Measurements from ENCODE around the gene CFAP46.

CFAP46 gene

DNA sequence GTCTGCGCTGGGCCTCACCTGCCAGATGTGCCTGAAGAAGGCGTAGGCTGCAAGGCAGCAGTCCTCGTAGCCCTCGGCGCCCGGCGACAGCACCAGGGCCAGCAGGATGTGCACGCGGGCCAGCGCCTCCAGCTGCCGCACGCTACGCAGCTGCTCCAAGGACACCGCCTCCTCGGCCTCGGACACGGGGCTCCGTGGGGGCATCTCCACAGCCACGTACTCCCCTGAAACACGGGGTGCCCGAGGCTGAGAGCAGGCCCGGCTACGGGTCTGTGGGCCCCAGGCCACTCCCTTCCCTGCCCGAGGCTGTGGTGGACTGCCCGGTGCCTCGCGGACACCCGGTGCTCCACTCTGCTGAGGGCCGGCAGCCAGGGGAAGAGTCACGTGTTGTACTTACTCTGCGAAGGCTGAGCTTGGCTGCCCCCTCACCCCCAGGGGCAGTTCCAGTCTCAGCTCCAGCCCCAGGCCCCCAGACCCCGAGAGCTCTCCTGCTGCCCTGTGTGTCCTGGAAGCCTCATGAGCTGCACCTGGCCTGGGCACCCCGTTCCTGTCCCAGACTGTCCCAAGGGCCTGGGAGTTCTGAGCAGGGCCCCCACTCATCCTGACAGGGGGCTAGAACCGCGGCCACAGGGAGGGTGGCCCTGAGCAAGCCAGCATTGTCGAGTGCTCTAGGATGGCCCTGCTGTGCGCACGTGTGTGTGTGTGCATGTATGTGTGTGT lies 62.8 kb downstream of the CFAP46 start:
- DNase-seq (ENCODE audit: low read depth): no peak

DNA sequence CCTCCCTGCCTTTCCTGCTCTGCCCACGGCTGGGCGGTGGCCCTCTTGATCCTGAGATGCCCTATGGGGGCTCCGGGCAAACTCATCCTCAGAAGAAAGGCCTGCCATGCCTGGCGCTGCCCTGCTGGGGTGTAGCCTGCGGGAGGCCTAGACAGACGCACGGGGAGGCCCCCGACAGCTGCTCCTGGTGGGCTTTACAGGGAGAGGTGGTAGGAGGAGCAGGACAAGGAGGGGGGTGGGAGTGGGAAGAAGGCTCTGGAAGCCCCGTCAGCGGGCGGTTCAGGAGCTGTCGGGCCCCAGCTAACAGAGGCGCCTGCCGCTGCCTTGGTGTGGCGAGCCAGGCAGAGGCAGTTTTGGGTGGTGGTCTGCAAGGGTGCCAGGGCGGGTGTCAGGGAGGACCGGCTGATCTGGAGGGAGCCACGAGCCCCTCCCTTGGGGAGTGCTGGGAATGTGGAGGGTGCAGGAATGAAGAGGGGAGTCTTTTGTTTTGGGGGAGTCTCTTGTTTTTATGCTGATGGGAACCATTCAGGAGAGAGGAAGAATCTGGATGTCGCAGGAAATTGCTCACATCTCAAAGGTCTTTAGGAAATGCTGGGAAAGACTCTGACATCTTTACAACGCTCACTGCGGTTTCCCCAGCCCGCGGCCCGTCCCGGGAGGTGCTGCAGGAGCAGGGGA lies 63.5 kb downstream of the CFAP46 start:
- DNase-seq (ENCODE audit: low read depth): no peak

DNA sequence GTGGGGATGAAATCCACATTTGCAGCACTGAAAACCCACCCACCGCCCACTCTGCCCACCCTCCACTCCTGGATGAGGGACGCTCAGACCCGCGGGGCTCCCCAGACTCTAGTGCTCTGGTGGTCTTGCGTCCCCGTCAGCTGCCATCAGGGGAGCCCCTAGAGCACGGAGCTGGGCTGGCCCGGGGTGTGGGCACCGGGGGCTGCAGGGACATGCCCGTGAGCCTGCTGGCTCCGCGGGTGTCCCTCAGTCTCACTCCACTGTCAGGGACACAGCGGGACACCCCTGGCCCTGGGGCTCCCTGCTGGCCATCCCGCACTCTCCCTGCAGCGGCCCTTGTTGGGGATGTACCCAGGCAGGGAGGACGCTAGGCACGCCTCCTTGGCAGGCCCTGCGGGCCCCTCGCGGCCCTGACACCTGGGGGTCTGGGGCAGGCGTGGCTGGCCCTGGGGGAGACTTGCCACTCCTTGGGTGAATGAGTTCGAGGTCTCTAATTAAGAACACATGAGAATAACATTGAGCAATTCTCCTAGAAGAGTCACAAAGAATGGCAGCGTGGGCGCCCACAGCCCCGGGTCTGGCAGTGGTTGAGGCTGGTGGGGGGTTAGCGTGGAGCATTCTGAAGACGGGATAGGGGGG lies 64.2 kb downstream of the CFAP46 start:
- no peak for DNase-seq (ENCODE audit: low read depth)

DNA sequence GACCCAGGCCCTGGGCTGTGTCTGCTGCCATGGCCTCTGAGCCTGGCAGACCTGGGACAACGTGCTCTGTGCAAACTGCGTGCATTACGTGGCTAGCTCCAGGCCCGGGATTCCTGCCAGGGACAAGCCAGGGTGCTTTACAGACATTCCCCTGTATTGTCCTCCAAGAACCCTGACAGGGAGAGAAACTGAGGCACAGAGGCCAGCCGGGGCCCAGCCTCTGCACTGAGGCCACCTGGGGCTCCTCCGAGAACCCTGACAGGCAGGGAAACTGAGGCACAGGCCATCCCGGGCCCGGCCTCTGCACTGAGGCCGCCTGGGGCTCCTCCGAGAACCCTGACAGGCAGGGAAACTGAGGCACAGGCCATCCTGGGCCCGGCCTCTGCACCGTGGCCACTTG lies 64.9 kb downstream of the CFAP46 start:
- DNase-seq (ENCODE audit: low read depth): no peak

DNA sequence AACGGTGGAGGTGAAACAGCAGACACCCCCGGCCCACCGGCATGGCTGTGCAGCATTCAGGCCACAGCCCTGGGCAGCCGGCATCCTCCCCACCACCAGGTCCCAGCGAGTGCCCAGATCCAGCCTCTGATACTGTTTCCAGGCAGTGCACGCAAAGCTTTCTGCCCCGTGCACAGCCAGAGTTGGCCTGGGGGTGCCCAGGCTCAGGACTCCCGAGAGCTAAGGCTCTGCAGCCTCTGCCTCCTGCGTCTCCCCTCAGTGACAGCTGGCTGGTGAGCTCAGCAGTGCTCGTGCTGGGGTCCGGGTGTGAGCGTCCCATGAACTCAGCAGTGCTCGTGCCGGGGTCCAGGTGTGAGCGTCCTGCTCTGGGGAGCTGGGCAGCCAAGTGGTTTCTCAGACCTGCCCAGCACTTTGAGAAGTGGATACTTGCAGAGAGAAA lies 65.4 kb downstream of the CFAP46 start:
- DNase-seq (ENCODE audit: low read depth): no peak

DNA sequence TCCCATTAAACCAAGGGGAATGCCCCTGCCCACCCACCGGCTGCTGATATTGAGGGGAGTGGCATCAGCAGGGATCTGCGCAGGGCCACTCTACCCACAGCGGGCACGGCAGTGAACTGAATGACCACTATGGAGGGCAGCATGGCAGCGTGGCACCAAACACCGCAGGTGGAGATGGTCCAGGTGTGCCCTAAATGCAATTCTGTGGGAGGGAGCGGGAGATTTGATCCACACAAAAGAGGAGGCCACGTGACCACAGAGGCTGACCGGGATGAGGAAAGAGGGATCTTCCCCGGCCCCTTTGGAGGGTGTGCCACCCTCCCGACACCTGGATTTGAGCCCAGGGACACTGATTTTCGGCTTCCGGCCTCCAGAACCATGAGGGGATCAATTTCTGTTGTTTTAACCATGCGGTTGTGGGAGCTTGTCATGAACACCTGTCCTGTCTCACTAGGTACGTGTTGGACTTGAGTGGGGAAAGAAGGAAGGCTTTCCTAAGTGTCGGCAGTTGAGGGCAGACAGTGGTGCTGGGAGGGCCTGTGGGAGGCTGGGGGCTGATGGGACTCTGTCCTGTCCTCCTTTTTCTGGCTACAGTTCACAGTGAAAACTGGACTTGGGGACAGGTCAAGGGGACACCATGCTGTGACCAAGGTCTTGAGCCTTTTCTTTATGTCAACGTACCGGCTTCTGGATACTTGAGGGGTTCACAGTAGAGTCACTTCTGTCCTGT lies 66.1 kb downstream of the CFAP46 start:
- DNase-seq (ENCODE audit: low read depth): no peak

DNA sequence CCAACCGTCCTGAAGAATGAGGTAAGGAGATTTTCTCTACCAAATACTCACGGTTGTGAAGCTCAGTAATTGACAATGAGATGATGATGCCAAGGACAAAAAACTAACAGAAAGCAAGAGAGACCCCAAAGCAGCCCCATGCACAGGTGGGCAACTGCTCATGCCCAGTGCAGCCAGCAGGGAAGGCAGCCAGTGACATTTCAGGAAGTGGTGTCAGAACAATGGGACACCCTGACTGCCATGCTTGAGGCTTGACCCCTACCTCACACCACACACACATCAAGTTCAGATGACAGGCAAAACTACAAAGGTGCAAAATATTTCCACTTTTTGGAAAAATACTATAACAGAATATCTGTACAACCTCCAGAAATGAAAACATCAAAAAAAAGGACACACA lies 66.9 kb downstream of the CFAP46 start:
- no peak for DNase-seq (ENCODE audit: low read depth)

DNA sequence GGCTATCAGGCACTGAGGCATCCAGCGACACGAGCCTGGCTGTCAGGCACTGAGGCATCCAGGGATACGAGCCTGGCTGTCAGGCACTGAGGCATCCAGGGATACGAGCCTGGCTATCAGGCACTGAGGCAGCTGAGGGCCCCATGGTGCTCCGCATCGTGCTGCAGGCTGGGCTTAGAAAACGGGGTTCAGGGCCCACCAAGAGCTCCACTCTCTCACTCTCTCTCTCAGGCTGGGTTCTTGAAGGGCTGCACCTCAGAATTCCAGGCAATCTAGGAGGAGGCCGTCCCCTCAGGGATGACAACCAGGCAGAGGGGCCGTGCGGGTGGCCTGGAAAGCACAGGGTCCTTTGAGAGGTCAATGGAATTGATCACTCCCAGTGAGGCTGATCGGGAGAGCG lies 69.0 kb downstream of the CFAP46 start:
- no peak for DNase-seq (ENCODE audit: low read depth)

DNA sequence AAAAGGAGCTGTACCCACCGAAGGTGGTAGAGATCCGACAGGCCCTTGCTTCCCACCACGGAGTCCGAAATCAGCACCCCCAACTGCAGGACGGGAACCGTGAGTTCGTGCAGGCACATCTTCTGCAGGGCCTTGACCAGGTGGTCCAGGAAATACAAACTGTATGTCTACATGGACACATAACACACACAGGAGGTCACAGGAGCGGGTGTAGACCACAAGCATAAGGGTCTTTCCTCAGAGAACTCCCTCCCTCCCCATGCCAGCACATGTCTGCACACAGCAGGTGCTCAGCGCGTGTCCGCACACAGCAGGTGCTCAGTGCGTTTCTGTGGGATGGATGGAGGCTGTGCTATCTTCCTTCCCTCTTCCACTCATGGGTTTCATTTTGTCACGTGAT lies 69.7 kb downstream of the CFAP46 start:
- DNase-seq (ENCODE audit: low read depth): no peak

DNA sequence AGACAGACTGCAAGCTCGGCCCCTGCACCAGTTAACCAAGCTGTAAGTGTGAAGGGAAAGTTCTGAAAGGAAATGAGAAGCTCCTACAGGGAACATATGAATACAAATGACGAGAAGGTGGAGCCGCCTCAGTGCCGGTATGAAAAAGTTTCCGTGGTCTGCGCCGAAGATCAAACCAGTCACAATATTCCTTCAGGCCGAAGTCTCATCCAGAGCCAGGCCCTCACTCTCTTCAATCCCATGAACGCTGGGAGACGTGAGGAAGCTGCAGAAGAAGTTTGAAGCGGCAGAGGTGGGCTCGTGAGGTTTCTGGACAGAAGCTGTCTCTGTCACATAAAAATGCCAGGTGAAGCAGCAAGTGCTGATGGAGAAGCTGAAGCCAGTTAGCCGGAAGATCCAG lies 71.9 kb downstream of the CFAP46 start:
- DNase-seq (ENCODE audit: low read depth): no peak

DNA sequence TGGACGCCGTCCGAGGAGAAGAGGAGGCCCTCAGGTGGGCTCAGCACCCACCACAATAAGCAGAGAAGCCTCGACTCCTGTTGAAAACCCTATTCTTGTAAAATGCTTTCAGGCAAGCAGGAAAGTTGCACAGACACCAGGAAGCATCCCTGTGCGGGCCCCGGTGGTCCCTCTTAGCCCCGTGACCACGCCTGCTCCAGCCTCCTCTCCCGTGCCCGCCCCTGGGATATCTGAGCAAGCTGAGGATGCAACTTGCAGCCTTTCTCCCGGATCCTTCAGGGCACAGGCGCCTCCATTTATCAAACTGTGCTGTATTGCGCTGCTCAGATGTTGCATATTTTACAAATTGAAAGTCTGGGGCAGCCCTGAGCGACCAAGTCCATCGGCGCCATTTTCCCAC lies 72.7 kb downstream of the CFAP46 start:
- no peak for DNase-seq (ENCODE audit: low read depth)

DNA sequence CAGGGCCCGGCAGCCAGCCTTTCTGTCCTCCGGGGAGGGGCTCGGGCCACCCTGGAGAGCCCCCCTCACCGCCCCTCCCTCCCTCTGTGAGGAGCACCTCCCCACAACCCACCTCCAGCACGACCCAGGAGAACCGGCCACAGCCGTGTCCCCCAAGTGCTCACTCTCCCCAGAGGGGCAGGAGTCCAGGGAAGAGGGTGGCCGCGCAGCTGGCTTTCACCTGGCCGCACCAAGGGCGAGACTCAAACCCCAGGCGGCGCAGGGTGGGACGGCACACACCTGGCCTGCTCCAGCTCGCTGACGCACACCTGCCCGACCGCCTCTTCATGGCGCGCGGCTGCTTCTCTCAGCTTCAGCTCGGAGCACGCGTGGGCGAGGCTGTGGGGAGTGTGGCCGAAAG lies 73.4 kb downstream of the CFAP46 start:
- no peak for DNase-seq (ENCODE audit: low read depth)

DNA sequence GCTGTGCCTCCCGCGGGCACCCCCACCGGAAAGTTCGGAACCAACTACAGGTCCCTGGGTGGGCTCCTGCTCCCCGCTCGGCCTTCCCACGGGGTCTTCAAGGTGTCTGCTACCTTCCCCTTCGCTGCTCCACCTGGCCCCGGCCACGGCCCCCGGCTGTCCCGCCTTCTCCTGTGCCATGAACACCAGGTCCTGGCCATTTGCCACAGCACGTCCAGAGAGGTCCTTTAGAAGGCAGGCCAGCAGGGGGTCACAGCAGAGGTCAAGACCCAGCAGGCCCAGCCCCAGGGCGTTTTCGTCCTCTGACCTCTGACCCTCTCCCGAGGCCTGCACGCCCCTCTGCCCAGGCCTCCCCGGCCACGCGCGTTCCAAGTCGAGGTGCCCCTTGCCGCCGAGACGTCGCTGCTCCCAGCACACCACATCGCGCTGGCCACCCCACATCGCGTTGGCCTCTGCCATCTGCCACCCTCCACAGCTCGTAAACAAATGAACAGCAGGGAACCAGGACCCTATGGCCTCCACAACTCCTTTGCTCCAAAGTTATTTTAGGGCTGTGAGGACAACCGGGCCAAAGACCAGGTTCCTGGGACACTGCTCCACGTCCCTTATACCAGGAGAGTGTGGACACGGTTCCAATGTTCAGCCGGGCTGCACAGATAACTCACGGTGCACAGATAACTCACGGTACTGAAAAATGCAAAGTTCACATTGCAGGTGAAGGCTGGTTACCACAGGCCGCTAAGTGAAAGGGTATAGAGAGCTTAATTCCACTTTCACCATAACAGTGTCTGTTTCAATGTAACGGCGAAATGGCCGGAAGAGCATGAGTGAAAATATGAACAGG lies 74.3 kb downstream of the CFAP46 start:
- no peak for DNase-seq (ENCODE audit: low read depth)

DNA sequence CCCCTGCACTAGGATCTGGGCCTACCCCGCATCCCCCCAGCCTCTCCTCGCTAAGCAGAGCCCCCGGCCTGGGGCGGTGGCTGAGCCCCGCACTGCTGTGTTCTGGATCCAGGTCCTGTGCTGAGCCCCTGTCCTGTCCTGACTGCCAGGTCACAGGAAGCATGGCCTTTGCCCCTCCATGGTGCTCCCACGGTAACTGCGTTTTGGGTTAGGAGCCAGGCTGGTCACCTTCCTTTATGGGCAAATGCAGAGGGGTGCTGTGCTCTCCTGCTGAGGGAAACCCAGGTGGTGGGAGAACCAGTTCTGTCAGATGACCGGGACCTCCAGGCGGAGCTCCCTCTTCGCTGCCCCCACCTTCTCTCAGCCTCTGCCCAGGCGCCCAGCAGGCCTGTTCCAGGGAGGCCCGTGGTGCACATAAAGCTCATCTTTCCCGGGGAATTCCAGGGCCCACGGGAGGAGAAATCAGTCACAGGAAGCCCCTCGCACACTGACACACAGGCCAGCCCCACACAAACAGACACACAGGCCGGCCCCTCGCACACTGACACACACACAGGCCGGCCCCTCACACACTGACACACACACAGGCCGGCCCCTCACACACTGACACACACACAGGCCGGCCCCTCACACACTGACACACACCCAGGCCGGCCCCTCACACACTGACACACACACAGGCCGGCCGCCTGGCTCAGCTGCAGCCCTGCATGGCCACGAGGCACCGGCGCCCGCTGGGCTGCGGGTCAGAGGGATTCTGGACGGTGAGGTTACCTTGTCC lies 75.6 kb downstream of the CFAP46 start:
- no peak for DNase-seq (ENCODE audit: low read depth)

DNA sequence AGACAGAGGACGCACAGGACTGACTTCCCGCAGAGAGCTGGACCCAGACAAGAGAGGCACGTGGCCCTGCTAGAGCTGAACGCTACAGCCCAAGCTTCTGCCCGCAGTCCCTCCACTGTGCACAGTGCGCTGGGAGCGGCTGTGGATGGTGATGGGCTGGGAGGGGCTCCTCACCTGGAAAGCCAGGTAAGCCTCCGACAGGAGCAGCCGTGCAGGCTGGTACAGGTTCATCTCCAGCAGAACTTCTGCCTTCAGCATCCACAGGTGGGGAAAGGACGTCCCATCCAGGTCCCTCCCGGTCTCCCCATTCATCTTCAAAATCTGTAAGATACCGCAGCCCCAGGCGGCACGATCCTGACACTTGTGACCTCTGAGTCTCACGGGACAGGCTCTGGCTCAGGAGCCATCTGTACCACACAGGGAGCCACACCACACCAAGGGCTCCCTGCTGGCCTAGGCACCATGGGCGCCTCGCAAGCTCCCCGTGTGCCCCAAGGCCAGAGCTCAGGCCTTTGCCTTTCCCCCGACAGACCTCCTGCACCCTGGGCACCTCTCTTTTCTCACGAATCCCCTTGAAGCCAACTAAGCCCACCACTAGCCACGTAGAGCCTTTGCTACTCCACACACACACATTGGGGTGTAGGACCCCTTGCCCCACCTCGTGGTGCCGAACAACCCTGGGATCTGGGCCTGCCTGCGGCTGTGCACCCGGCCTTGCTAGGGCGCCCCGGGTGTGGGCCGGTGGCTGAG lies 76.3 kb downstream of the CFAP46 start:
- DNase-seq (ENCODE audit: low read depth): no peak

DNA sequence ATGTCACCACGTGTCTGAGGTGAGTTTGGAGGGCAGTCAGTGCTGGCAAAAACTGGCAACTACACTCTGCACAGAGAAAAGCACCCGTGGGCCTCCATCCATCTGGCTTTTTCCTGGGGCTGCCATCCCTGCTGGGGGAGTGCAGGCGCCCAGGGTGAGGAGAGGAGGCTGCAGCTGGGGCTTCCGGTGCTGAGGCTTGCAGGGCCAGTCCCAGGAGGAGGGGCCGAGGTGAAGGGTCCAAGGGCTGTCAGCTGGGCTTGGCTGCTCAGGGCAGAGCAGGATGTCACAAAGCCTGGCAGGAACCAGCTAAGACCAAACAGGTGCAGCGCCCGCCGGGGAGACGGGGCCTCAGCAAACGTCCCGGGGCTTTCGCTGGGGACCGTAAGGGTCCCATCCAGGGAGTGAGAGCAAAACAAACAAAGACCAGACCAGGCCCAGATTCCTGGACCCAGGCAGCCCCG lies 77.2 kb downstream of the CFAP46 start:
- DNase-seq (ENCODE audit: low read depth): no peak

DNA sequence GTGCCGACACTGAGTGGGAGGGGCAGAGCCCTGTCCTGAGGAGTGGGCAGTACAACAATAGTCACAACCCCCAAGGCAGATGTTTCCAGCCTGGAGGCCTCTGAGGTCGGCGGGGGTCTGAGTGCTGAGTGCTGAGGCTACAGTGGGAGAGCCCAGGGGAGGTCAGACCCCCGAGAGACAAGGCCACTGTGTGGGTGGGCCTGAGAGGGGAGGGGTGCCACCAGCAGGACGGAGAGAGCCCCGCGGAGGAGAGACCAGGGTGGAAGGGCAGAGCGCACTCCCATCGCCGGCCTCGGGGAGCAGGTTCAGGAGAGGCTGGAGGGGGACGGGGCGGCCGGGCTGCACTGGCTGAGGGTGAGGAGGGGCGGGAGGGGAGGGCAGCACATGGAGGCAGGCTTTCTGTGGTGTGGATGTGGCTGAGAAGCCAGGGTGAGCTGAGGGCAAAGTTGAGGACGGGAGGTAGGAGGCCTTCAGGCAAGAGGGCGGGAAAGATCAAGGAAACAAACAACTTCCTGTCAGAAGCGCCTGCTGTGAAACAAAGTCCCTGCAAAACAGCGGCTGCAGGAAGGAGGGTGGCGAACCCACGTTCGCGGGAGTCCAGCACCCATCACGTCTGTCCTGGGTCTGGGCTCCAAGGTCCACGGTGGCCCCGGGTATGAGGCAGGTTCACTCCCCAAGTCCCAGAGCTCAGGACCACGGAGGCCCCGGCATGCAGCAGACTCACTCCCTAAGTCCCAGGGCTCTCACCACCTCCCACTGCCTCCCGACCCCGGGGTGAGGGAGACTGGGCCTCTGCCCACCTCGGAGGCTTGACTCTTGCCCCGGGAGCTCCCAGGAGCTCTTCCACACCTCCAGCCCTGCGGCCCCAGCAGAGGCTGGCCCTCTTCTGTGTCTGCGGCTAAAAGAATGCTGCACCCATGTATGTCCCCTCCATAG lies 79.6 kb downstream of the CFAP46 start:
- no peak for DNase-seq (ENCODE audit: low read depth)

DNA sequence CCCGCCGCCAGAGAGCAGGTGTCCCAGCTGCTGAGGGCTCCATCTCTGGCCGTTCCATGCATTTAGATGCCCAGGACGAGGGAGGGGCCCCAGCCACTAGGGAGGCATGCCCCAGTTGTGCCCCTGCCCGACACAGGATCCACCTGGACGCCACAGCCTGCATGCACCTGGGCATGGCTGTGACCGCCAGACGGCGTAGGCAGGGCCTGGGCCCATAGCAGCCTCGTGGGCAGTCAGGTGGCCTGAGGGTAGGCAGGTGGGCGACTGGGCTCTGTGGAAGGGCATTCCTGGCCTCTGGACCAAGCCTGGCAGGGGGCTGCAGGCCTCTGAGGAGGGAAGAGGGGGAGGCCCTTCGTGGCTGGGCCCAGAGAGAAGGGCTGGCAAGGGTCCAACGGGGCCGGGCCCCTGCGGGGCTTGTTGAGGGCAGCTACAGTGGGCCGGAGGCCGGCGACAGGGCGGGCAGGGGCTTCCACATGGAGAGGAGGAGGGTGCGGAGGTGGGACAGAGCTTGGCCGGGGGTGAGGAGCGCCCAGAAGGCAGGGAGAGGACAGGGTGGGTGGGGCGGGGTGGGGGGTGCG lies 80.4 kb downstream of the CFAP46 start:
- no peak for DNase-seq (ENCODE audit: low read depth)
